Measurements from ENCODE around the gene ITGAV. TPM values are rescaled to one million over a fixed set of nuclear protein-coding genes. Genes with fewer than 3 reads are reported as not detected.
"Not testable (repeated sequence)": the region's sequence is repeated elsewhere in the genome, so short reads cannot be mapped to it uniquely, and the experiment has no call there.

Gene ITGAV
- total RNA-seq, 4 donors from 2014 or later, result 100 to 127 (median 117) TPM

DNA sequence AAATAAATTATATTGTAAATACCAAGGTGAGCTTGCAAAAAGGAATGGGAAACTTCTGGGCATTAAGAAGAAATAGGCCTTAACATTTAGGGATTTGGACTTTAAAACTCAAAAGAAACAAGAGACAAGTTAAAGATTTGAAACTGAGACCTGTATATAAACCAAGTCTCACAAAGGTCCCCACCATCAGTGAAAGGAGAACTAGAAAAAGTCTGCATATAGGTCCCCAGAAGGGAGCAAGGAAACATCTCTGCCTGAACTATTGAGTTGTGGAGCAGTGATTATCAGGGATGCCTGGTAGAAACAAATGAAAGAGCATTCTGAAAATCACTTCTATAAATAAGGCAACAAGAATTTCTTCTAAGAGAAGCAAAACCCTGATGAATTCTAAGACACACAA is 30.5 kb upstream of the ITGAV start:
- no peaks in the 10 kb centered on the region for H3K27me3 ChIP-seq
- no peaks in the 10 kb centered on the region for H3K9me3 ChIP-seq
- TF ChIP-seq, protein P1, sequence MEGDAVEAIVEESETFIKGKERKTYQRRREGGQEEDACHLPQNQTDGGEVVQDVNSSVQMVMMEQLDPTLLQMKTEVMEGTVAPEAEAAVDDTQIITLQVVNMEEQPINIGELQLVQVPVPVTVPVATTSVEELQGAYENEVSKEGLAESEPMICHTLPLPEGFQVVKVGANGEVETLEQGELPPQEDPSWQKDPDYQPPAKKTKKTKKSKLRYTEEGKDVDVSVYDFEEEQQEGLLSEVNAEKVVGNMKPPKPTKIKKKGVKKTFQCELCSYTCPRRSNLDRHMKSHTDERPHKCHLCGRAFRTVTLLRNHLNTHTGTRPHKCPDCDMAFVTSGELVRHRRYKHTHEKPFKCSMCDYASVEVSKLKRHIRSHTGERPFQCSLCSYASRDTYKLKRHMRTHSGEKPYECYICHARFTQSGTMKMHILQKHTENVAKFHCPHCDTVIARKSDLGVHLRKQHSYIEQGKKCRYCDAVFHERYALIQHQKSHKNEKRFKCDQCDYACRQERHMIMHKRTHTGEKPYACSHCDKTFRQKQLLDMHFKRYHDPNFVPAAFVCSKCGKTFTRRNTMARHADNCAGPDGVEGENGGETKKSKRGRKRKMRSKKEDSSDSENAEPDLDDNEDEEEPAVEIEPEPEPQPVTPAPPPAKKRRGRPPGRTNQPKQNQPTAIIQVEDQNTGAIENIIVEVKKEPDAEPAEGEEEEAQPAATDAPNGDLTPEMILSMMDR (IDR thresholded peaks at IDR 0.05), result no peak
- TF ChIP-seq EP300 (IDR thresholded peaks at IDR 0.05), result no peak

DNA sequence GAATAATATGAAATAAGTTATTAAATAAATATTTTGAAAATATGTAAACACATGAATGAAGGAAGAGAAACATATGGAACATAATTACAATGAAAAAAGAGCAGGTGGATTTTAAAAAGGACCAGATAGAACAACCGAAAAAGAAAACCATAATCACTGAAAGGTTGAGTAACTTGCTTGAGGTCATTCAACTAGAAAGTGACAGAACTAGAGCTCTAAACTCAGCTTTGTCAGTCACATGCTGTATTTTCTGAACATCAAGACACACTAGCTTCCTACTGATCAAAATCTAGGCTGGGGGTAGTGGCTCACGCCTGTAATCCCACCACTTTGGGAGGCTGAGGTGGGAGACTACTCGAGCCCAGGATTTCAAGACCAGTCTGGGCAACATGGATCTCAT is 30.0 kb upstream of the ITGAV start:
- no peaks in the 10 kb centered on the region for H3K9me3 ChIP-seq
- H3K36me3 ChIP-seq, result no peaks in the 10 kb centered on the region
- WGBS, 2 donors (ENCODE audit: low coverage in 1 of 2), result 84 to 85% methylated on average over 3 of the region's 3 CpGs
- no peaks in the 10 kb centered on the region for H3K27me3 ChIP-seq
- H3K4me1 ChIP-seq, result no peaks in the 10 kb centered on the region
- ATAC-seq, result no peak
- TF ChIP-seq POLR2A (IDR thresholded peaks at IDR 0.05) (no peak), POLR2AphosphoS5 (IDR thresholded peaks at IDR 0.05) (no peak), EP300 (IDR thresholded peaks at IDR 0.05) (no peak)
- TF ChIP-seq, protein P1 (IDR thresholded peaks at IDR 0.05), result no peak
- H3K27ac ChIP-seq, result no peak overlapping the region
- H3K4me3 ChIP-seq, result no peak overlapping the region

More for the DNA sequence above, 30.5 kb upstream of the ITGAV start:
- H3K27ac ChIP-seq, result no peak overlapping the region
- no peak overlapping the region for H3K4me3 ChIP-seq
- no peak for ATAC-seq
- no peaks in the 10 kb centered on the region for H3K36me3 ChIP-seq
- no peaks in the 10 kb centered on the region for H3K4me1 ChIP-seq

DNA sequence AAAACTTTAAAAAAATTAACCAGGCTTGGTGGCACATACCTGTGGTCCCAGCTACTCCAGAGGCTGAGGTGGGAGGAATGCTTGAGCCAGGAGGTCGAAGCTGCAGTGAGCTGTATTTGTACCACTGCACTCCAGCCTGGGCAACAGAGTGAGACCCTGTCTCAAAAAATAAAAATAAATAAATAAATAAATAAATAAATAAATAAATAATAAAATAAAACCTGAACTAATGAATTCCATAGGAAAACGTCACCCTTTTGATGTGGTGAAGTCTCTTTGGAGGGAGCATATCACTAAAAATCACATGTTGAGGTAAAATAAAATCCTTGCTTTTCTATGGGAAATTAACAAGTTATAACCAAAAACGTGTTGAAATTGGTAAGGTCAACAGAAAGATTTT is 29.6 kb upstream of the ITGAV start:
- TF ChIP-seq POLR2A (IDR thresholded peaks at IDR 0.05), result no peak
- no peak for TF ChIP-seq EP300 (IDR thresholded peaks at IDR 0.05)
- TF ChIP-seq, protein P1 (IDR thresholded peaks at IDR 0.05), result no peak
- TF ChIP-seq POLR2AphosphoS5 (IDR thresholded peaks at IDR 0.05), result no peak
- H3K27ac ChIP-seq, result no peak overlapping the region
- no peaks in the 10 kb centered on the region for H3K4me1 ChIP-seq
- no peaks in the 10 kb centered on the region for H3K36me3 ChIP-seq
- WGBS, 2 donors (ENCODE audit: low coverage in 1 of 2), result 69 to 86% methylated on average over 2 to 3 of the region's 3 CpGs
- ATAC-seq, result no peak
- no peaks in the 10 kb centered on the region for H3K9me3 ChIP-seq
- H3K27me3 ChIP-seq, result no peaks in the 10 kb centered on the region
- H3K4me3 ChIP-seq, result no peak overlapping the region

DNA sequence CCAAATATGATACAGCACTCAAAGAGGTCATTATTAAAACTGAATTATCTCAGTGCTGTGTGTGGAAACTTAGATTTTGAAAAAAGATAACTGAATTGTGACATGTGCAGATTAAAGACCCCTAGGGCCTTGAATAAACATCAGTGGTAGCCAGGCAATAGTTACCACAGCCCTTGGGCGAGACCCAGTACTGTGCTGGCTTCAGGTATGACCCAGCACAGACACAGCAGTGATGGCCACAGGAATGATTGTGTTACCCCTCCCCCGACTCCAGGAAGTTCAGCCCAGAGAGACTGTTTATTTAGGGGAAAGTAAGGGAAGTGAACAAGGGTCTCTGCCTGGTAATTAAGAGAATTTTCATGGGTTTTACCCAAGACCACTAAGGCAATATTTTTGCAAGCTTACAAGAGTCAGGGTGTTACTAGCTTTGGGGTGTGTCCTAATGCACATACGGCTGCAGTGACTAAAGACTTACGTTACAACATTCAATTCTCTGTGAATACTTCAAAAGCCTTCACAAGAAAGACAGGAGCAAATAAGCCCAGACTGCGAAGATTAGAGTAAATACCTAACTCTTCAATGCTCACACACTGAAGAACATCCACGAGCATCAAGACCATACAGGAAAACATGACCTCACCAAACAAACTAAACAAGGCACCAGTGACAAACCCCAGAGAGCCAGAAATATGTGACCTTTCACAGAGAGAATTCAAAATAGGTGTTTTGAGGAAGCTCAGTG is 28.2 kb upstream of the ITGAV start:
- ATAC-seq, result no peak
- no peaks in the 10 kb centered on the region for H3K4me1 ChIP-seq
- no peak for TF ChIP-seq EP300 (IDR thresholded peaks at IDR 0.05)
- no peak for TF ChIP-seq POLR2AphosphoS5 (IDR thresholded peaks at IDR 0.05)
- TF ChIP-seq POLR2A (IDR thresholded peaks at IDR 0.05), result no peak
- TF ChIP-seq, protein P1 (IDR thresholded peaks at IDR 0.05), result no peak
- no peak overlapping the region for H3K27ac ChIP-seq
- H3K9me3 ChIP-seq, result no peaks in the 10 kb centered on the region
- 80 to 94% methylated on average over 3 to 6 of the region's 6 CpGs for WGBS, 2 donors (ENCODE audit: low coverage in 1 of 2)
- H3K36me3 ChIP-seq, result no peaks in the 10 kb centered on the region
- no peak overlapping the region for H3K4me3 ChIP-seq
- no peaks in the 10 kb centered on the region for H3K27me3 ChIP-seq

DNA sequence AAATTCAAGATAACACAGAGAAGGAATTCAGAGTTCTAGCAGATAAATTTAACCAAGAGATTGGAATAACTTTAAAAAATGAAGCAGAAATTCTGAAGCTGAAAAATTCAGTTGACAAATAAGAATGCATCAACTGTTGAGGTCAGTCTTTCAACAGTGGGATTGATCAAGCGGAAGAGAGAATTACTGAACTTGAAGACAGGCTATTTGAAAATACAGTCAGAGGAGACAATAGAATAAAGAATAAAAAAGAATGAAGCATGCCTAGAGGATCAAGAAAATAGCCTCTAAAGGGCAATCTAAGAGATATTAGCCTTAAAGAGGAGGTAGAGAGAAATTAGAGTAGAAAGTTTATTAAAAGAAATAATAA is 27.7 kb upstream of the ITGAV start:
- no peak overlapping the region for H3K4me3 ChIP-seq
- no peak overlapping the region for H3K27ac ChIP-seq
- H3K9me3 ChIP-seq, result no peaks in the 10 kb centered on the region
- 85 to 100% methylated on average over 1 of the region's 1 CpG for WGBS, 2 donors (ENCODE audit: low coverage in 1 of 2)
- no peaks in the 10 kb centered on the region for H3K27me3 ChIP-seq
- H3K36me3 ChIP-seq, result no peaks in the 10 kb centered on the region
- no peaks in the 10 kb centered on the region for H3K4me1 ChIP-seq
- ATAC-seq, result no peak
- no peak for TF ChIP-seq EP300 (IDR thresholded peaks at IDR 0.05)
- TF ChIP-seq POLR2A (IDR thresholded peaks at IDR 0.05), result no peak
- no peak for TF ChIP-seq POLR2AphosphoS5 (IDR thresholded peaks at IDR 0.05)
- TF ChIP-seq, protein P1 (IDR thresholded peaks at IDR 0.05), result no peak

DNA sequence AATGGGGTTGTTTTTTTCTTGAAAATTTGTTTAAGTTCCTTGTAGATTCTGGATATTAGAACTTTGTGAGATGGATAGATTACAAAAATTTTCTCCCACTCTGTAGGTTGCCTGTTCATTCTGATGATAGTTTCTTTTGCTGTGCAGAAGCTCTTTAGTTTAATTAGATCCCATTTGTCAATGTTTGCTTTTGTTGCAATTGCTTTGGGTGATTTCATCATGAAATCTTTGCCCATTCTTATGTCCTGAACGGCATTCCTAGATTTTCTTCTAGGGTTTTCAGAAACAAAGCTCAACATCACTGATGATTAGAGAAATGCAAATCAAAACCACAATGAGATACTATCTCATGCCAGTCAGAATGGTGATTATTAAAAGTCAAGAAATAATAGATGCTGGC is 21.3 kb upstream of the ITGAV start:
- ATAC-seq, H3K9me3 ChIP-seq, H3K4me1 ChIP-seq, H3K27me3 ChIP-seq, H3K36me3 ChIP-seq, H3K27ac ChIP-seq, H3K4me3 ChIP-seq: not testable (repeated sequence)
- 78 to 88% methylated on average over 1 of the region's 1 CpG for WGBS, 2 donors (ENCODE audit: low coverage in 1 of 2)

DNA sequence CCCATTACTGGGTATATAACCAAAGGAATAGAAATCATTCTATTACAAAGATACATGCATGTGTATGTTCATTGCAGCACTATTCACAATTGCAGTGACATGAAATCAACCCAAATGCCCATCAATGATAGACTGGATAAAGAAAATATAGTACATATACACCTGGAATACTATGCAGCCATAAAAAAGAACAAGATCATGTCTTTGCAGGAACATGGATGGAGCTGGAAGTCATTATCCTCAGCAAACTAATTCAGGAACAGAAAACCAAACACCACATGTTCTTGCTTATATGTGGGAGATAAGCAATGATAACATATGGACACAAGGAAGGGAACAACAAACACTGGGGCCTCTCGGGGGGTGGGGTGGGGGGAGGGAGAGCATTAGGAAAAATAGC is 20.7 kb upstream of the ITGAV start:
- not testable (repeated sequence) for H3K36me3 ChIP-seq, H3K27me3 ChIP-seq, ATAC-seq, H3K27ac ChIP-seq, H3K4me1 ChIP-seq, H3K9me3 ChIP-seq, H3K4me3 ChIP-seq
- 60% methylated on average over 1 of the region's 1 CpG; no CpG with 5 or more reads in 1 of the 2 donors for WGBS, 2 donors (ENCODE audit: low coverage in 1 of 2)

All from gastroesophageal sphincter (tissue), 4 donors.